ENCODE data around the gene UNC93B1.

The UNC93B1 gene

GRCh38 chr11:68040101-68040956 is 36.4 kb upstream of the UNC93B1 start:
- CTCF ChIA-PET = interaction anchor here (1.1 to 2.7 kb wide), 3 partner anchors 11 to 169 kb away, joined by 3 to 13 read pairs (median 3); no protein-coding TSS in a partner anchor
- peak; percentile 85 for DNase-seq (ENCODE audit: extremely low spot score)
- POLR2A ChIA-PET = no interaction called here
- TF ChIP-seq CTCF (IDR thresholded peaks at IDR 0.05; ENCODE audit: control extremely low read depth, extremely low read depth, low read depth, missing control alignments) = no peak

- no peak for TF ChIP-seq CTCF (IDR thresholded peaks at IDR 0.05; ENCODE audit: control extremely low read depth, extremely low read depth, low read depth, missing control alignments)
These were observed 35.7 kb upstream of the UNC93B1 start for GRCh38 chr11:68039526-68040086.

GRCh38 chr11:68038718-68039525 is 35.0 kb upstream of the UNC93B1 start, which contains the start of gene TCIRG1:
TSS of gene TCIRG1 (plus strand) at chr11:68039025. CDS start at chr11:68041272, 2,247 bp downstream.
- DNase-seq (ENCODE audit: extremely low spot score) = peak; percentile 92
- POLR2A ChIA-PET = interaction anchor here (0.6 kb wide), 1 partner anchor 9 kb away, joined by 3 read pairs; the partner anchor contains the start of gene NDUFS8
- CTCF ChIA-PET = interaction anchor here (1.3 to 1.5 kb wide), 3 partner anchors 13 to 170 kb away, joined by 3 read pairs; no protein-coding TSS in a partner anchor
- no peak for TF ChIP-seq CTCF (IDR thresholded peaks at IDR 0.05; ENCODE audit: control extremely low read depth, extremely low read depth, low read depth, missing control alignments)

More at GRCh38 chr11:68039526-68040086, 35.7 kb upstream of the UNC93B1 start:
- peak; percentile 47 for DNase-seq (ENCODE audit: extremely low spot score)
- CTCF ChIA-PET = interaction anchor here (1.1 to 1.3 kb wide), 2 partner anchors 166 to 170 kb away, joined by 3 read pairs; no protein-coding TSS in a partner anchor
- POLR2A ChIA-PET = interaction anchor here (0.6 kb wide), 1 partner anchor 9 kb away, joined by 3 read pairs; the partner anchor contains the start of gene NDUFS8

GRCh38 chr11:68038226-68038717 is 34.4 kb upstream of the UNC93B1 start:
- ChIA-PET CTCF (interaction anchor here (1.3 to 1.5 kb wide), 2 partner anchors 14 to 171 kb away, joined by 3 read pairs; no protein-coding TSS in a partner anchor), POLR2A (no interaction called here)
- TF ChIP-seq CTCF (IDR thresholded peaks at IDR 0.05; ENCODE audit: control extremely low read depth, extremely low read depth, low read depth, missing control alignments) = no peak
- no peak for DNase-seq (ENCODE audit: extremely low spot score)

- no peak for DNase-seq (ENCODE audit: extremely low spot score)
- CTCF ChIA-PET = interaction anchor here (1.0 to 1.5 kb wide), 3 partner anchors 14 to 172 kb away, joined by 3 read pairs; no protein-coding TSS in a partner anchor
- POLR2A ChIA-PET = no interaction called here
- TF ChIP-seq CTCF (IDR thresholded peaks at IDR 0.05; ENCODE audit: control extremely low read depth, extremely low read depth, low read depth, missing control alignments) = no peak
These were observed 33.7 kb upstream of the UNC93B1 start for GRCh38 chr11:68037411-68038225.

All from GM10248 (cell line).